Neural progenitor cell (in vitro differentiated cells): Measurements from ENCODE around the gene PGM2.

Source experiments
- CTCF ChIP-seq: fragments of 200-600 bp; sonication (generic); IDR thresholded peaks from 2 replicates; pipeline ENCODE4 v1.5.1; 2017; ENCODE audit warnings: antibody characterized with exemption, mild to moderate bottlenecking
- EZH2 ChIP-seq: fragments of 200-600 bp; sonication (generic); IDR thresholded peaks from 2 replicates; pipeline ENCODE4 v1.6.1; 2017; ENCODE audit warnings: antibody characterized with exemption, mild to moderate bottlenecking, moderate library complexity
- EZH2phosphoT487 ChIP-seq: fragments of 200-600 bp; sonication (generic); IDR thresholded peaks from 2 replicates; pipeline ENCODE4 v1.6.1; 2017; ENCODE audit warnings: antibody characterized with exemption

DNA sequence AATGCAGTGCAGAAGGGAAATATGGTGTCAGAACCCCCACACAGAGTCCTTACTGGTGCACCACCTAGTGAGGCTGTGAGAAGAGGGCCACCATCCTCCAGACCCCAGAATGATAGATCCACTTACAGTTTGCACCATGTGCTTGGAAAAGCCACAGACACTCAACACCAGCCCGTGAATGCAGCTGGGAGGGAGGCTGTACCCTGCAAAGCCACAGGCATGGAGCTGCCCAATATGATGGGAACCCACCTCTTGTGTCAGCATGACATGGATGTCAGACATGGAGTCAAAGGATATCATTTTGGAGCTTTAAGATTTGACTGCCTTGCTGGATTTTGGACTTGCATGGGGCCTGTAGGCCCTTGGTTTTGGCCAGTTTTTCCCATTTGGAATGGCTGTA, 34.2 kb upstream of the PGM2 start:
- no peak for TF ChIP-seq CTCF
- no peak for TF ChIP-seq EZH2phosphoT487
- TF ChIP-seq EZH2 = no peak
